HFFc6 (cell line): Measurements from ENCODE around the gene ONECUT1. TPM values are rescaled to one million over a fixed set of nuclear protein-coding genes. Genes with fewer than 3 reads are reported as not detected.
A peak's percentile ranks its signal among the peaks of the same experiment; 100 is the strongest.

Source experiments
- DNase-seq: peaks from one replicate; pipeline ENCODE4 v3.0.0-alpha.2; 2018
- H3K27ac Mint-ChIP-seq: 2 replicates; pipeline ENCODE4 v1.8.0; 2020; ENCODE audit warnings: mild to moderate bottlenecking, mixed read lengths
- H3K27me3 Mint-ChIP-seq: 2 replicates; pipeline ENCODE4 v1.8.0; 2021; ENCODE audit warnings: mild to moderate bottlenecking, moderate library complexity, mixed read lengths; ENCODE audit not compliant: insufficient read depth
- H3K36me3 Mint-ChIP-seq: 2 replicates; pipeline ENCODE4 v1.8.0; 2021; ENCODE audit warnings: low read depth, mixed read lengths
- H3K4me1 Mint-ChIP-seq: 2 replicates; pipeline ENCODE4 v1.8.0; 2020; ENCODE audit warnings: low read depth, mixed read lengths
- H3K4me3 Mint-ChIP-seq: 2 replicates; pipeline ENCODE4 v1.8.0; 2020; ENCODE audit warnings: mild to moderate bottlenecking, moderate library complexity, mixed read lengths
- H3K9me3 Mint-ChIP-seq: 2 replicates; pipeline ENCODE4 v1.8.0; 2020; ENCODE audit warnings: mild to moderate bottlenecking, mixed read lengths
- CTCF ChIP-seq: fragments of 200-600 bp; sonication (generic); IDR thresholded peaks from 2 replicates; pipeline ENCODE4 v1.5.0; 2021; ENCODE audit warnings: antibody characterized with exemption, mild to moderate bottlenecking
- total RNA-seq, 6 experiments: library from RNA; stranded (reverse); fragmentation: NEBNext Ultra II Directional; extraction: Animal tissue kit (Norgen Biotek cat#: 25700); gene quantifications; 2 replicates in 1 of 6; 3 replicates in 5 of 6; pipeline ENCODE4 v1.2.3, GENCODE V29; 2021

The ONECUT1 gene
- total RNA-seq, 6 experiments from 2014 or later, result 0.16 to 0.38 (median 0.23) TPM; not detected in 2

GRCh38 chr15:52789008-52789600, 1.0 kb downstream of the ONECUT1 start:
- no peaks in the 10 kb centered on the region for H3K36me3 Mint-ChIP-seq
- H3K4me1 Mint-ChIP-seq, result no peaks in the 10 kb centered on the region; the same call in 1 of the 2 replicates
- no peaks in the 10 kb centered on the region for H3K9me3 Mint-ChIP-seq
- H3K27ac Mint-ChIP-seq, result no peak overlapping the region
- peak overlapping the region; percentile 66 for H3K4me3 Mint-ChIP-seq
- TF ChIP-seq CTCF, result no peak
- no peak for DNase-seq
- peaks cover 70% of the 10 kb centered on the region for H3K27me3 Mint-ChIP-seq

GRCh38 chr15:52788099-52788986, 1.8 kb downstream of the ONECUT1 start:
- no peak overlapping the region for H3K4me3 Mint-ChIP-seq
- no peak for DNase-seq
- no peaks in the 10 kb centered on the region for H3K9me3 Mint-ChIP-seq
- TF ChIP-seq CTCF, result no peak
- no peaks in the 10 kb centered on the region for H3K36me3 Mint-ChIP-seq
- H3K4me1 Mint-ChIP-seq, result no peaks in the 10 kb centered on the region; the same call in 1 of the 2 replicates
- no peak overlapping the region for H3K27ac Mint-ChIP-seq
- peaks cover 71% of the 10 kb centered on the region for H3K27me3 Mint-ChIP-seq

GRCh38 chr15:52787549-52788098, 2.5 kb downstream of the ONECUT1 start:
- no peak overlapping the region for H3K27ac Mint-ChIP-seq
- H3K4me3 Mint-ChIP-seq, result no peak overlapping the region
- H3K36me3 Mint-ChIP-seq, result no peaks in the 10 kb centered on the region
- H3K9me3 Mint-ChIP-seq, result no peaks in the 10 kb centered on the region
- TF ChIP-seq CTCF, result no peak
- DNase-seq, result no peak
- no peaks in the 10 kb centered on the region; the same call in 1 of the 2 replicates for H3K4me1 Mint-ChIP-seq
- peaks cover 73% of the 10 kb centered on the region for H3K27me3 Mint-ChIP-seq

GRCh38 chr15:52787123-52787503, 3.0 kb downstream of the ONECUT1 start:
- Mint-ChIP-seq H3K27me3 (peaks cover 74% of the 10 kb centered on the region), H3K27ac (no peak overlapping the region), H3K36me3 (no peaks in the 10 kb centered on the region), H3K4me1 (no peaks in the 10 kb centered on the region; the same call in 1 of the 2 replicates), H3K4me3 (no peak overlapping the region), H3K9me3 (no peaks in the 10 kb centered on the region)
- no peak for DNase-seq
- TF ChIP-seq CTCF, result no peak

- Mint-ChIP-seq H3K4me3 (no peak overlapping the region), H3K9me3 (no peaks in the 10 kb centered on the region), H3K27ac (no peak overlapping the region), H3K4me1 (no peaks in the 10 kb centered on the region; the same call in 1 of the 2 replicates), H3K36me3 (no peaks in the 10 kb centered on the region), H3K27me3 (peaks cover 73% of the 10 kb centered on the region)
- DNase-seq, result no peak
- TF ChIP-seq CTCF, result no peak
Measured at GRCh38 chr15:52786436-52787122, 3.6 kb downstream of the ONECUT1 start.
